Endodermal cell (in vitro differentiated cells): ENCODE data around the gene PAIP2. TPM values are rescaled to one million over a fixed set of nuclear protein-coding genes. Genes with fewer than 3 reads are reported as not detected.

Experiments
- DNase-seq: peaks from one replicate; pipeline ENCODE4 v3.0.0-alpha.2; 2017
- H3K27ac ChIP-seq: 2 replicates; pipeline ENCODE4 v1.5.1; 2013; ENCODE audit warnings: mild to moderate bottlenecking, low read depth, low read length, moderate library complexity
- H3K27me3 ChIP-seq: 2 replicates; pipeline ENCODE4 v1.6.1; 2013; ENCODE audit warnings: mild to moderate bottlenecking, low read length, moderate library complexity; ENCODE audit not compliant: insufficient read depth, control insufficient read depth, poor library complexity, severe bottlenecking
- H3K36me3 ChIP-seq: 2 replicates; pipeline ENCODE4 v1.7.0; 2013; ENCODE audit warnings: mild to moderate bottlenecking, low read length, moderate library complexity; ENCODE audit not compliant: control insufficient read depth, insufficient read depth
- H3K4me1 ChIP-seq: one replicate; pipeline ENCODE4 v1.7.0; 2013; ENCODE audit warnings: low read length; ENCODE audit not compliant: control insufficient read depth, insufficient read depth
- H3K4me3 ChIP-seq: 2 replicates; pipeline ENCODE4 v1.5.1; 2013; ENCODE audit warnings: mild to moderate bottlenecking, low read length, moderate library complexity
- H3K9ac ChIP-seq: 2 replicates; pipeline ENCODE4 v1.6.1; 2013; ENCODE audit warnings: mild to moderate bottlenecking, low read length, moderate library complexity; ENCODE audit not compliant: poor library complexity, severe bottlenecking; ENCODE audit errors: extremely low read depth
- H3K9me3 ChIP-seq: 2 replicates; pipeline ENCODE4 v1.6.1; 2013; ENCODE audit warnings: mild to moderate bottlenecking, low read length, moderate library complexity; ENCODE audit not compliant: control insufficient read depth
- H3K27ac Mint-ChIP-seq: 2 replicates; pipeline ENCODE4 v1.8.0; 2020; ENCODE audit warnings: mixed read lengths
- H3K27me3 Mint-ChIP-seq: 2 replicates; pipeline ENCODE4 v1.8.0; 2021; ENCODE audit warnings: mild to moderate bottlenecking, mixed read lengths; ENCODE audit not compliant: insufficient read depth
- H3K36me3 Mint-ChIP-seq: 2 replicates; pipeline ENCODE4 v1.8.0; 2020; ENCODE audit warnings: low read depth, mixed read lengths
- H3K4me1 Mint-ChIP-seq: 2 replicates; pipeline ENCODE4 v1.8.0; 2020; ENCODE audit warnings: mixed read lengths
- H3K4me3 Mint-ChIP-seq: 2 replicates; pipeline ENCODE4 v1.8.0; 2020; ENCODE audit warnings: mild to moderate bottlenecking, moderate library complexity, mixed read lengths
- H3K9me3 Mint-ChIP-seq: 2 replicates; pipeline ENCODE4 v1.8.0; 2020; ENCODE audit warnings: mild to moderate bottlenecking, mixed read lengths
- CTCF ChIP-seq: fragments of 200-600 bp; sonication (generic); conservative IDR thresholded peaks from 2 replicates; pipeline ENCODE4 v1.5.0; 2021; ENCODE audit warnings: antibody characterized with exemption, mild to moderate bottlenecking
- WGBS, 2 experiments: methylation state at CpG; one replicate each; pipeline versions ENCODE4 v1.1.5 to v1.1.7; 2013; ENCODE audit warnings: missing lambda C conversion rate in 2 of 2, mixed read lengths in 1 of 2; ENCODE audit not compliant: insufficient coverage in 1 of 2, insufficient read length in 1 of 2; 5-methylcytosine and 5-hydroxymethylcytosine counted together
- total RNA-seq, 2 donors: library from RNA; stranded (reverse); fragmentation: NEBNext Ultra II Directional in 1 of 2; extraction: Animal tissue kit (Norgen Biotek cat#: 25700) in 1 of 2; gene quantifications; 2 replicates in 1 of 2; 3 replicates in 1 of 2; pipeline ENCODE4 v1.2.1, GENCODE V29; 2021

Gene PAIP2
- total RNA-seq, 2 donors from 2014 or later = 128 to 142 TPM

- Mint-ChIP-seq H3K27ac (no peak overlapping the region), H3K9me3 (no peaks in the 10 kb centered on the region), H3K27me3 (no peaks in the 10 kb centered on the region), H3K4me3 (no peak overlapping the region), H3K4me1 (peaks cover 2% of the 10 kb centered on the region), H3K36me3 (peaks cover 10% of the 10 kb centered on the region)
- H3K36me3 ChIP-seq = peaks cover 5% of the 10 kb centered on the region
- no peak for DNase-seq
- no peak overlapping the region for H3K4me3 ChIP-seq
- H3K9me3 ChIP-seq = no peaks in the 10 kb centered on the region
- 92% methylated on average over 9 to 17 of the region's 17 CpGs for WGBS, 2 experiments
- no peaks in the 10 kb centered on the region for H3K4me1 ChIP-seq
- no peak overlapping the region for H3K27ac ChIP-seq
- no peaks in the 10 kb centered on the region for H3K27me3 ChIP-seq
- no peak overlapping the region for H3K9ac ChIP-seq
- no peak for TF ChIP-seq CTCF
Observed at GRCh38 chr5:139410993-139411828, 69.6 kb downstream of the PAIP2 start.

GRCh38 chr5:139413153-139413552 is 71.5 kb downstream of the PAIP2 start:
- Mint-ChIP-seq H3K27ac (no peak overlapping the region), H3K4me1 (peaks cover 2% of the 10 kb centered on the region), H3K36me3 (peaks cover 14% of the 10 kb centered on the region), H3K9me3 (no peaks in the 10 kb centered on the region), H3K27me3 (no peaks in the 10 kb centered on the region), H3K4me3 (no peak overlapping the region)
- DNase-seq = no peak
- 94 to 98% methylated on average over 5 to 6 of the region's 6 CpGs for WGBS, 2 experiments
- Histone ChIP-seq H3K9ac (no peak overlapping the region), H3K36me3 (peaks cover 5% of the 10 kb centered on the region), H3K9me3 (no peaks in the 10 kb centered on the region), H3K27me3 (no peaks in the 10 kb centered on the region), H3K4me1 (no peaks in the 10 kb centered on the region), H3K27ac (no peak overlapping the region), H3K4me3 (no peak overlapping the region)
- no peak for TF ChIP-seq CTCF

GRCh38 chr5:139413963-139414362 is 72.3 kb downstream of the PAIP2 start:
- H3K4me3 Mint-ChIP-seq = no peak overlapping the region
- no peak overlapping the region for H3K27ac Mint-ChIP-seq
- peaks cover 4% of the 10 kb centered on the region for H3K4me1 ChIP-seq
- H3K4me3 ChIP-seq = no peak overlapping the region
- H3K27me3 Mint-ChIP-seq = no peaks in the 10 kb centered on the region
- DNase-seq = no peak
- H3K9me3 ChIP-seq = no peaks in the 10 kb centered on the region
- no peak overlapping the region for H3K27ac ChIP-seq
- H3K4me1 Mint-ChIP-seq = peaks cover 9% of the 10 kb centered on the region
- peaks cover 5% of the 10 kb centered on the region for H3K36me3 ChIP-seq
- no peaks in the 10 kb centered on the region for H3K9me3 Mint-ChIP-seq
- TF ChIP-seq CTCF = no peak
- 97 to 100% methylated on average over 4 to 6 of the region's 6 CpGs for WGBS, 2 experiments
- H3K27me3 ChIP-seq = no peaks in the 10 kb centered on the region
- no peak overlapping the region for H3K9ac ChIP-seq
- peaks cover 14% of the 10 kb centered on the region for H3K36me3 Mint-ChIP-seq
